GM12865 (cell line): ENCODE measurements around the gene WFDC11.
"Not testable (repeated sequence)": the region's sequence is repeated elsewhere in the genome, so short reads cannot be mapped to it uniquely, and the experiment has no call there.

ENCODE experiments used
- DNase-seq: peaks from one replicate; pipeline ENCODE4 v3.0.0; 2010; ENCODE audit warnings: low read depth
- H3K4me3 ChIP-seq: 2 replicates; pipeline ENCODE4 v1.5.1; 2011; ENCODE audit warnings: mild to moderate bottlenecking, low read depth, low read length, control low read depth
- CTCF ChIP-seq: IDR thresholded peaks from 2 replicates; pipeline ENCODE4 v1.5.1; 2011; ENCODE audit warnings: low read length, control low read depth, low read depth, inconsistent platforms; ENCODE audit not compliant: insufficient read depth; ENCODE audit errors: missing control alignments

WFDC11 gene

GRCh38 chr20:45670139-45670538 is at the start of gene WFDC11:
TSS of gene WFDC11 (minus strand) at chr20:45670239. CDS start at chr20:45650600, 19,639 bp downstream.
- no peak for DNase-seq
- no peak for TF ChIP-seq CTCF
- no peak within 1 kb of the TSS for H3K4me3 ChIP-seq

- peak; percentile 18 for DNase-seq
- H3K4me3 ChIP-seq, result not testable (repeated sequence)
Observed at GRCh38 chr20:45716141-45716688, 46.2 kb upstream of the WFDC11 start.

GRCh38 chr20:45704969-45705637 is 35.1 kb upstream of the WFDC11 start, which contains the start of gene WFDC10B:
TSS of gene WFDC10B (minus strand) at chr20:45705019. CDS start at chr20:45685992, 19,027 bp downstream.
- H3K4me3 ChIP-seq, result no peak within 1 kb of the TSS
- no peak for TF ChIP-seq CTCF
- no peak for DNase-seq

- no peak for DNase-seq
- H3K4me3 ChIP-seq, result no peak within 1 kb of the TSS
- TF ChIP-seq CTCF, result no peak
Observed at GRCh38 chr20:45701873-45702272, 31.8 kb upstream of the WFDC11 start, which contains the start of gene WFDC13. TSS of gene WFDC13 (plus strand) at chr20:45702038. CDS start at chr20:45702124, 86 bp downstream.

GRCh38 chr20:45701104-45701503 is 31.1 kb upstream of the WFDC11 start:
- no peak for TF ChIP-seq CTCF
- no peak for DNase-seq
- H3K4me3 ChIP-seq, result no peak overlapping the region

GRCh38 chr20:45695496-45695895 is 25.5 kb upstream of the WFDC11 start:
- TF ChIP-seq CTCF, result no peak
- no peak overlapping the region for H3K4me3 ChIP-seq
- no peak for DNase-seq

- not testable (repeated sequence) for DNase-seq, H3K4me3 ChIP-seq
Observed at GRCh38 chr20:45693346-45693745, 23.3 kb upstream of the WFDC11 start.

- DNase-seq, result no peak
- H3K4me3 ChIP-seq, result no peak overlapping the region
- no peak for TF ChIP-seq CTCF
Observed at GRCh38 chr20:45685896-45686295, 15.9 kb upstream of the WFDC11 start.
